Gastrocnemius medialis (tissue), 4 donors: ENCODE data around the gene IL20.
A peak's percentile ranks its signal among the peaks of the same experiment; 100 is the strongest.

ENCODE experiments used
- CTCF ChIP-seq, 5 experiments: fragments of 450-650 bp in 3 of 5; fragments of 200-600 bp in 2 of 5; sonication (generic) in 2 of 5; IDR thresholded peaks in 4 of 5; conservative IDR thresholded peaks in 1 of 5; 1 replicate in 4 of 5; 2 replicates in 1 of 5; pipeline ENCODE4 v1.5.1; 2016 to 2019; ENCODE audit warnings: antibody characterized with exemption in 5 of 5, mild to moderate bottlenecking in 3 of 5, moderate library complexity in 3 of 5
- POLR2A ChIP-seq, 2 donors: fragments of 450-650 bp; IDR thresholded peaks; one replicate each; pipeline ENCODE4 v1.6.1; 2017; ENCODE audit warnings: antibody characterized with exemption in 2 of 2, mild to moderate bottlenecking in 2 of 2, moderate library complexity in 2 of 2

GRCh38 chr1:206912445-206913095 lies 47.1 kb downstream of the IL20 start:
- TF ChIP-seq CTCF (IDR thresholded peaks at IDR 0.05 in 4 of 5, conservative IDR thresholded peaks at IDR 0.05 in 1 of 5) (peak; percentile 76 to 88 (median 87)), POLR2A (IDR thresholded peaks at IDR 0.05) (no peak)
